ENCODE data around the gene MINDY2.

DNA sequence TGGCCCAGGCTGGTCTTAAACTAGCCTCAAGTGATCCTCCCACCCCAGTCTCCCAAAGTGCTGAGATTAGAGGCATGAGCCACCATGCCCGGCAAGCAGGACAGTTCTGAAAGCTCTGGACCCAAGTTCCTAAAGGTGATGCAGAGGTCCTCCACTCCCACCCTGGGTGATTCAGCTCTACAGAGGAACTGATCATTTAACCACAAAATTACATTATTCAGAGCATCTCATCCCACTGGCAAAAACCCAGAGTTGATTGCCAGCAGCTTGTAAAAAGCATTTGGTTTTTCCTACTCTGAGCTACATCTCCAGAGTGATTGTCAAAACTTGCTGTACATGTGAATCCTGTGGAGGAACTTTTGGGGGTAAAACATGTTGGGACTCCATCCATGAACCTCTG lies 102.2 kb downstream of the MINDY2 start:
- TF ChIP-seq CTCF (IDR thresholded peaks at IDR 0.05; ENCODE audit: low read length) (no peak), EZH2 (IDR thresholded peaks at IDR 0.05; ENCODE audit: borderline replicate concordance, low read length) (no peak)

All from OCI-LY1 (cell line).